Ishikawa (cell line): ENCODE results near the gene RGS9.
A peak's percentile ranks its signal among the peaks of the same experiment; 100 is the strongest.

ENCODE experiments used
- CEBPB ChIP-seq: IDR thresholded peaks from 2 replicates; pipeline ENCODE4 v1.6.1; 2012
- CREB1 ChIP-seq: IDR thresholded peaks from 2 replicates; pipeline ENCODE4 v1.6.1; 2012; ENCODE audit warnings: low read depth
- EGR1 ChIP-seq: IDR thresholded peaks from 2 replicates; pipeline ENCODE4 v1.6.1; 2012
- EP300 ChIP-seq: IDR thresholded peaks from 2 replicates; pipeline ENCODE4 v1.6.1; 2012; ENCODE audit warnings: borderline replicate concordance
- FOXM1 ChIP-seq: IDR thresholded peaks from 2 replicates; pipeline ENCODE4 v1.6.1; 2012; ENCODE audit warnings: low read depth, borderline replicate concordance
- MAX ChIP-seq: IDR thresholded peaks from 2 replicates; pipeline ENCODE4 v1.6.1; 2012
- NFIC ChIP-seq: IDR thresholded peaks from 2 replicates; pipeline ENCODE4 v1.6.1; 2012
- RAD21 ChIP-seq: IDR thresholded peaks from 2 replicates; pipeline ENCODE4 v1.6.1; 2012; ENCODE audit warnings: low read depth
- TAF1 ChIP-seq: IDR thresholded peaks from 2 replicates; pipeline ENCODE4 v1.6.1; 2012; ENCODE audit warnings: low read depth, mild to moderate bottlenecking
- TCF12 ChIP-seq: IDR thresholded peaks from 2 replicates; pipeline ENCODE4 v1.6.1; 2012; ENCODE audit warnings: low read depth
- TEAD4 ChIP-seq: IDR thresholded peaks from 2 replicates; pipeline ENCODE4 v1.6.1; 2012
- YY1 ChIP-seq: IDR thresholded peaks from 2 replicates; pipeline ENCODE4 v1.6.1; 2012; ENCODE audit warnings: low read depth
- ZBTB7A ChIP-seq: IDR thresholded peaks from 2 replicates; pipeline ENCODE4 v1.6.1; 2012; ENCODE audit warnings: low read depth
- TF ChIP-seq, protein P1 (sequence below): IDR thresholded peaks from 2 replicates; pipeline ENCODE4 v1.6.1; 2012
- TF ChIP-seq, protein P2 (sequence below): IDR thresholded peaks from 2 replicates; pipeline ENCODE4 v1.6.1; 2012; ENCODE audit warnings: low read depth, mild to moderate bottlenecking

The RGS9 gene

GRCh38 chr17:65137021-65137939, at the start of gene RGS9:
RGS9 (plus strand) TSS chr17:65137370; CDS start chr17:65137541, 171 bp downstream.
- TF ChIP-seq TAF1 (no peak), NFIC (peak; percentile 28; the same call in 1 of the 2 replicates), EP300 (no peak), RAD21 (peak; percentile 65; the same call in 1 of the 2 replicates), TEAD4 (0 out of 2 replicates have a peak, but pooled peaks have one; percentile 27), FOXM1 (no peak), CREB1 (no peak), ZBTB7A (peak; percentile 95), CEBPB (no peak), MAX (peak; percentile 55; the same call in 1 of the 2 replicates), EGR1 (no peak; the same call in 1 of the 2 replicates), TCF12 (peak; percentile 53), YY1 (no peak)
- TF ChIP-seq, protein P1, sequence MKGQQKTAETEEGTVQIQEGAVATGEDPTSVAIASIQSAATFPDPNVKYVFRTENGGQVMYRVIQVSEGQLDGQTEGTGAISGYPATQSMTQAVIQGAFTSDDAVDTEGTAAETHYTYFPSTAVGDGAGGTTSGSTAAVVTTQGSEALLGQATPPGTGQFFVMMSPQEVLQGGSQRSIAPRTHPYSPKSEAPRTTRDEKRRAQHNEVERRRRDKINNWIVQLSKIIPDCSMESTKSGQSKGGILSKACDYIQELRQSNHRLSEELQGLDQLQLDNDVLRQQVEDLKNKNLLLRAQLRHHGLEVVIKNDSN: no peak
- TF ChIP-seq, protein P2, sequence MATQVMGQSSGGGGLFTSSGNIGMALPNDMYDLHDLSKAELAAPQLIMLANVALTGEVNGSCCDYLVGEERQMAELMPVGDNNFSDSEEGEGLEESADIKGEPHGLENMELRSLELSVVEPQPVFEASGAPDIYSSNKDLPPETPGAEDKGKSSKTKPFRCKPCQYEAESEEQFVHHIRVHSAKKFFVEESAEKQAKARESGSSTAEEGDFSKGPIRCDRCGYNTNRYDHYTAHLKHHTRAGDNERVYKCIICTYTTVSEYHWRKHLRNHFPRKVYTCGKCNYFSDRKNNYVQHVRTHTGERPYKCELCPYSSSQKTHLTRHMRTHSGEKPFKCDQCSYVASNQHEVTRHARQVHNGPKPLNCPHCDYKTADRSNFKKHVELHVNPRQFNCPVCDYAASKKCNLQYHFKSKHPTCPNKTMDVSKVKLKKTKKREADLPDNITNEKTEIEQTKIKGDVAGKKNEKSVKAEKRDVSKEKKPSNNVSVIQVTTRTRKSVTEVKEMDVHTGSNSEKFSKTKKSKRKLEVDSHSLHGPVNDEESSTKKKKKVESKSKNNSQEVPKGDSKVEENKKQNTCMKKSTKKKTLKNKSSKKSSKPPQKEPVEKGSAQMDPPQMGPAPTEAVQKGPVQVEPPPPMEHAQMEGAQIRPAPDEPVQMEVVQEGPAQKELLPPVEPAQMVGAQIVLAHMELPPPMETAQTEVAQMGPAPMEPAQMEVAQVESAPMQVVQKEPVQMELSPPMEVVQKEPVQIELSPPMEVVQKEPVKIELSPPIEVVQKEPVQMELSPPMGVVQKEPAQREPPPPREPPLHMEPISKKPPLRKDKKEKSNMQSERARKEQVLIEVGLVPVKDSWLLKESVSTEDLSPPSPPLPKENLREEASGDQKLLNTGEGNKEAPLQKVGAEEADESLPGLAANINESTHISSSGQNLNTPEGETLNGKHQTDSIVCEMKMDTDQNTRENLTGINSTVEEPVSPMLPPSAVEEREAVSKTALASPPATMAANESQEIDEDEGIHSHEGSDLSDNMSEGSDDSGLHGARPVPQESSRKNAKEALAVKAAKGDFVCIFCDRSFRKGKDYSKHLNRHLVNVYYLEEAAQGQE: no peak

- TF ChIP-seq CEBPB (no peak), MAX (no peak), TEAD4 (no peak), TCF12 (no peak), TAF1 (no peak), RAD21 (no peak), FOXM1 (no peak), NFIC (no peak), YY1 (no peak)
- TF ChIP-seq, protein P1: no peak
- TF ChIP-seq, protein P2: no peak
These were observed 48.4 kb upstream of the RGS9 start for GRCh38 chr17:65088621-65089360.

DNA sequence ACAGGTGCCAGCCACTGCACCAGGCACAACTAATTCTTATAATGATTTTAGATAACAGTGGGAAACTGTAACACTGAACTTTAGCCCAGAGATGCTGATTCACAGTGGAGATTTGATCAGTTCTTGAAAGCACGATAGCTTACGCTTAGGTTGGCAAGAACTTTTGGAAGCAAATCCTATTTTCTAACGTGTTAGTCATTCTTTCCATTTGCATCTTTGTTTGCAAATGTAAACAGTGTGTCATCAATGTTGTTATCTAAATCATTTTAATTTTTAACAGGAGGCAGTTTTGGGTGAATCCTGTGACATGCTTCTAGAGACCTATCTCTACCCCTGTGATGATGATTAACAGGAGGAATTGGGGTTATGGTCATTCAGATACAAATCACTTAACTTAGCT, 44.9 kb upstream of the RGS9 start:
- TF ChIP-seq MAX (no peak), CEBPB (no peak), ZBTB7A (no peak), EP300 (no peak), CREB1 (no peak), TAF1 (no peak), EGR1 (no peak), YY1 (no peak), TCF12 (no peak), RAD21 (no peak), FOXM1 (no peak), NFIC (no peak), TEAD4 (no peak)
- TF ChIP-seq, protein P1: no peak
- TF ChIP-seq, protein P2: no peak
